ENCODE results near the gene HNRNPF.

HNRNPF gene

GRCh38 chr10:43370671-43371215, 38.2 kb downstream of the HNRNPF start:
- H3K4me3 ChIP-seq (ENCODE audit: control insufficient read depth, low read depth, low read length): no peak overlapping the region
- no peak for DNase-seq (ENCODE audit: low read depth)
- no peak for TF ChIP-seq CTCF (conservative IDR thresholded peaks at IDR 0.05; ENCODE audit: control insufficient read depth, insufficient read depth, low read depth, low read length)

GRCh38 chr10:43369921-43370320, 39.1 kb downstream of the HNRNPF start:
- no peak overlapping the region for H3K4me3 ChIP-seq (ENCODE audit: control insufficient read depth, low read depth, low read length)
- TF ChIP-seq CTCF (conservative IDR thresholded peaks at IDR 0.05; ENCODE audit: control insufficient read depth, insufficient read depth, low read depth, low read length): no peak
- no peak for DNase-seq (ENCODE audit: low read depth)

DNA sequence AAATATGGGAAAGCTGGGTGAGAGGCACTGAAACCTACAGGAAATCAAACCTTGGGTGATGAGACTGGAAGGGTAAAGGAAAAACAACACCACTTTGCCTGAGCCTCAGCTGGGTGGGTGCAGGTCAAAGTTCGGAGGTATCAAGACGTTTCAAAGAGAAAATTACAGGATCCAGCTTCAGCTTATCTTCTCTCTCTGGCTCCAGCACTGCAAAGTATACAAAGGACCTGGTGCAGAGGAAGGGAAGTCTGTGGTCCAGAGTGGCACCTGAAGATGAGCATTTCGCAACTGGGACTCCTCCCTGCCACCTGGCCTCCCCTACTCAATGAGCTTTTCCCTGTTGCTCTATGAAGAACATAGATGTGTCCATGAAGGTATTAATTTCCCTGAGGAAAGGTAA, 44.0 kb downstream of the HNRNPF start:
- H3K4me3 ChIP-seq (ENCODE audit: control insufficient read depth, low read depth, low read length): no peak overlapping the region
- DNase-seq (ENCODE audit: low read depth): no peak

DNA sequence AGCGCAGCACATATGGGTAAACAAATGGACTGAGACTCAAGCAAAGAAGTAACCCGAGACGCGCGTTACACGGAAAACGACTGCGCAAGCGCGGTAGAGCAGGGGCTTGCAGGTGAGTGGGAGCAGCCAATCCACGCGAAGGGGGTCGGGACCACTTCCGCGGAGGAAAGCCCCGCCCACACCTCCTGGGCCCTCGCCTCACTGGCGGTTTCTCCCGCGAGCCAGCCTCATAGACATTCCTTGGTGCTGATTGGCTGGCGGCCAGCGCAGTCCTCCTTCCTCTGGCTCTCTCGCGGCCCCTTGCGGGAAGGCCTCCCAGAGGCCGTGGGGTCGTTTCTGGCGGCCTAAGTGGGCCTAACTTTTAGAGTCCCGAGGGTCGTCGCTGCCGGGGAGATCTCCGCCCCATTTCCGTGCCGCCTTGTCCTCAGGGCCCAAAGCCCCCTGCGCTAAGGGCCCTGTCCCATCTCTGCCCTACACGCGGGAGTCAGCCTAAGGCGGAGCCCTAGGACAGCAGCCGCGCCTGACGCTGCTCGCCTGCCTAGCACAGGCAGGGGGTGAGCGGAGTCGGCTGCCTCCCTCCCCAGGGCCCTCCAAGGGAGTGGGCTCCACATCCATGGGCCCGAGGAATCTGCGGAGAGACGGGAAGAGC, 46.7 kb downstream of the HNRNPF start:
- peak; percentile 73 for DNase-seq (ENCODE audit: low read depth)
- H3K4me3 ChIP-seq (ENCODE audit: control insufficient read depth, low read depth, low read length): peak overlapping the region; percentile 46

More for the DNA sequence above, 44.0 kb downstream of the HNRNPF start:
- TF ChIP-seq CTCF (conservative IDR thresholded peaks at IDR 0.05; ENCODE audit: control insufficient read depth, insufficient read depth, low read depth, low read length): no peak

GRCh38 chr10:43361547-43362190, 47.3 kb downstream of the HNRNPF start:
- no peak for DNase-seq (ENCODE audit: low read depth)
- no peak for TF ChIP-seq CTCF (conservative IDR thresholded peaks at IDR 0.05; ENCODE audit: control insufficient read depth, insufficient read depth, low read depth, low read length)
- peak overlapping the region; percentile 46 for H3K4me3 ChIP-seq (ENCODE audit: control insufficient read depth, low read depth, low read length)

More for the DNA sequence above, 46.7 kb downstream of the HNRNPF start:
- TF ChIP-seq CTCF (conservative IDR thresholded peaks at IDR 0.05; ENCODE audit: control insufficient read depth, insufficient read depth, low read depth, low read length): peak; percentile 42

- no peak for TF ChIP-seq CTCF (conservative IDR thresholded peaks at IDR 0.05; ENCODE audit: control insufficient read depth, insufficient read depth, low read depth, low read length)
- DNase-seq (ENCODE audit: low read depth): peak; percentile 23
- H3K4me3 ChIP-seq (ENCODE audit: control insufficient read depth, low read depth, low read length): no peak overlapping the region
Measured at GRCh38 chr10:43360086-43360485, 48.9 kb downstream of the HNRNPF start.
